Ovary (tissue), 10 donors: ENCODE results near the gene TBC1D3. TPM values are rescaled to one million over a fixed set of nuclear protein-coding genes. Genes with fewer than 3 reads are reported as not detected.
"Not testable (repeated sequence)": the region's sequence is repeated elsewhere in the genome, so short reads cannot be mapped to it uniquely, and the experiment has no call there.

ENCODE experiments used
- DNase-seq, 5 donors: peaks; one replicate each; pipeline ENCODE4 v3.0.0-alpha.2; 2019 to 2020
- H3K27ac ChIP-seq, 2 donors: fragments of 200-600 bp; one replicate each; pipeline versions ENCODE4 v1.5.1 to v1.8.0; 2019 to 2022
- H3K27me3 ChIP-seq: fragments of 200-600 bp; one replicate; pipeline ENCODE4 v1.8.0; 2022
- H3K36me3 ChIP-seq: fragments of 200-600 bp; sonication (generic); one replicate; pipeline ENCODE4 v1.5.1; 2019
- H3K4me1 ChIP-seq: one replicate; pipeline ENCODE4 v1.8.1; 2013; ENCODE audit warnings: mild to moderate bottlenecking, moderate library complexity; ENCODE audit not compliant: insufficient read depth
- H3K4me3 ChIP-seq: fragments of 200-600 bp; sonication (generic); one replicate; pipeline ENCODE4 v1.5.1; 2017
- H3K9me3 ChIP-seq, 2 donors: fragments of 200-600 bp in 1 of 2; sonication (generic) in 1 of 2; one replicate each; pipeline versions ENCODE4 v1.5.1 to v1.8.1; 2013 to 2019; ENCODE audit warnings: mild to moderate bottlenecking in 1 of 2, moderate library complexity in 1 of 2
- WGBS, 3 donors: extraction: QIAGEN DNeasy Blood & Tissue Kit in 1 of 3; methylation state at CpG; one replicate each; pipeline versions ENCODE4 v1.1.5 to v1.1.7; 2013 to 2017; 5-methylcytosine and 5-hydroxymethylcytosine counted together
- intact Hi-C, 4 donors: fragments of 100-400 bp; cut with DNase I; formaldehyde crosslinking; loops; one replicate each; pipeline versions ENCODE4 v1.11.0 to v1.15.1; 2022 to 2023
- long read RNA-seq, 3 donors: library from polyadenylated mRNA in 2 of 3; unstranded in 2 of 3; transcript quantifications; one replicate each; pipeline ENCODE4 v2.0.0 and lab custom pipeline, GENCODE V29; 2021 to 2026
- polyA plus RNA-seq, 2 donors: library from polyadenylated mRNA; stranded (reverse); fragments of 200-250 nt in 1 of 2; fragments of 350-450 nt in 1 of 2; fragmentation: Illumina TruSeq in 1 of 2; extraction: RNeasy Lipid Tissue Mini Kit (QIAGEN cat#74804) in 1 of 2; gene quantifications; one replicate each; pipeline ENCODE4 v1.2.3, GENCODE V29; 2013 to 2014
- small RNA-seq: library from RNA; depleted of rRNA; stranded (forward); fragments of <200 nt; gene quantifications from one replicate; pipeline ENCODE3, GENCODE V24; 2016
- total RNA-seq, 7 donors: library from RNA; depleted of rRNA in 2 of 7; stranded (reverse); fragments of >200 nt in 2 of 7; fragmentation: NEBNext Ultra II Directional in 3 of 7; extraction: Animal tissue kit (Norgen Biotek cat#: 25700) in 3 of 7; gene quantifications; one replicate each; pipeline versions ENCODE4 v1.1.0 to v1.2.4, GENCODE V29; 2016 to 2023
- donor health status: DM: no; HTN: no; CAD: no; lungs with moderate emphysema.
- donor health status: DM: no; HTN: no; CAD: no.
- donor health status: Bipolar disorder and iron deficiency.
- donor health status: DM: yes; HTN: yes; CAD: no.
- donor health status: DM: no; HTN: no; CAD: no.
- donor health status: DM: yes; HTN: yes; CAD: no.

Gene TBC1D3
- total RNA-seq, result not detected
- polyA plus RNA-seq, result not detected
- long read RNA-seq, donor 1, partial matches to known transcripts, result 0 of 1 reads
- long read RNA-seq, donor 1, other reads (novel, unspliced or antisense), result 1 of 1 reads
- long read RNA-seq, donor 2, result 0 reads
- long read RNA-seq, donor 3, partial matches to known transcripts, result 3 of 34 reads
- long read RNA-seq, donor 3, other reads (novel, unspliced or antisense), result 31 of 34 reads

DNA sequence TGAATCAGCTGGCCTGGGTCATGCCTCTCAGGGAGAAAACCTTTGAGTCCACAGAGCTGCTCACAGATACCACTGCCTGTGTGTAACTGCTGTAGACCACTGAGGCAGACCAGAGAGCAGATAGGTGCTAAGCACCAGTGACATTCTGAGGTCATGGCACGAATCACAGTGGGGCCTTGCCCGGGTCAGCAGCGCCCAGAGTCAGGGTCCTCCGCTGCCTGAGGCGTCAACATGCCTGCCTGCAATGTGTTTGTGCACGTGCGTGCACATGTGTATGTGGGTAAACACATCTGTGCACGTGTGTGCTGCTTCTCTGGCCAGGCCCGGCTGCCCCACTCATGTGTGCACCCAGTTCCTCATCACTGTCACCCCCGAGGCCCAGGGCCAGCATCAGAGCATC, at the start of gene TBC1D3:
TSS of gene TBC1D3 (minus strand) at position 101 of the 400 bp plus-strand sequence. CDS start 1,526 bp downstream, outside the sequence.
- H3K9me3 ChIP-seq, intact Hi-C loops: not testable (repeated sequence)
- WGBS, 3 donors, result no CpG with 5 or more reads among the region's 10 CpGs

DNA sequence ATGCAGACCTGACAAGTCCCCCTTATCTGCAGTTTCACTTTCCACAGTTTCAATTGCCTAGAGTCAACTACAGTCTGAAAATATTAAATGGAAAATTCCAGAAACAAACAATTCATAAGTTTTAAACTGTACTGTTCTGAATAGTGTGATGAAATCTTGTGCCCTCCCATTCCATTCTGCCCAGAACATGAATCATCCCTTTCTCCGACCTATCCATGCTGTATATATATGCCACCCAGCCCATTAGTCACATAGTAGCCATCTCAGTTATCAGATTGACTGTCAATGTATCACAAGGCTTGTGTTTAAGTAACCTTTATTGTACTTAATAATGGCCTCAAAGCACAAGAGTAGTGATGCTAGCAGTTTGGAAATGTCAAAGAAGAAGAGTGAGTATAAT, 40.4 kb upstream of the TBC1D3 start:
- DNase-seq, H3K4me1 ChIP-seq, H3K27ac ChIP-seq, H3K27me3 ChIP-seq, intact Hi-C loops, H3K9me3 ChIP-seq, H3K36me3 ChIP-seq, H3K4me3 ChIP-seq: not testable (repeated sequence)
- WGBS, 3 donors, result no CpG with 5 or more reads among the region's 1 CpG

More for the DNA sequence above, at the start of gene TBC1D3:
- not testable (repeated sequence) for H3K4me3 ChIP-seq, H3K36me3 ChIP-seq, DNase-seq, H3K27ac ChIP-seq, H3K27me3 ChIP-seq, H3K4me1 ChIP-seq

DNA sequence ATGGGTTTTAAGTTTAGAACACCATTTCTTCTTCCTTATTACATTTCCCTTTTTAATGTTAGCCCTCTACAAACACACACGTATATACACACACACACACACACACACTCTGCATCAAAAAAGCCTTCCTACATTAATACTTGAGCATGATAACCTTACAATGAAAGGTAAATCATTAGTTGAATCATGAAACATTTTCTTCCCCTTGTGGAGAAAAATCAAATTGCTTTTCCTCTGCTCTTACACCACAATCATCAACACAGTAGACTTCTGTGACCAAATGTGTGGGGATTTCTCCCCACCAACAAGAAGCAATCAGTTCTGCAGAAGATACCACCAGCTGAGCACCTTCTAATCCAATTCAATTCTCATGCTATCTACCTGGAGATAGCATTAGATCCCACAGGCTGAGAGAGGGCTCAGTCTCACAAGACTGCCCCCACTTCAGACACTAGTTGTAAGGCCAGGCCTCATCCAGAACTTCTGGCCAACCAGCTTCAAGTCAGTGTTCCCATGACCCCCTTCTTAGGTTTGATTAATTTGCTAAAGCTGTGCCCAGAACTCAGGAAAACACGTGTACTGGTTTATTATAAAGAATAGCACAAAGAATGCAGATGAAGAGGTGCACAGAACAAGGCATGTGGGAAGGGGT, 33.6 kb upstream of the TBC1D3 start:
- DNase-seq, H3K4me3 ChIP-seq, H3K27me3 ChIP-seq, intact Hi-C loops, H3K4me1 ChIP-seq, H3K9me3 ChIP-seq, H3K36me3 ChIP-seq, H3K27ac ChIP-seq: not testable (repeated sequence)
- WGBS, 3 donors, result no CpG with 5 or more reads among the region's 2 CpGs

DNA sequence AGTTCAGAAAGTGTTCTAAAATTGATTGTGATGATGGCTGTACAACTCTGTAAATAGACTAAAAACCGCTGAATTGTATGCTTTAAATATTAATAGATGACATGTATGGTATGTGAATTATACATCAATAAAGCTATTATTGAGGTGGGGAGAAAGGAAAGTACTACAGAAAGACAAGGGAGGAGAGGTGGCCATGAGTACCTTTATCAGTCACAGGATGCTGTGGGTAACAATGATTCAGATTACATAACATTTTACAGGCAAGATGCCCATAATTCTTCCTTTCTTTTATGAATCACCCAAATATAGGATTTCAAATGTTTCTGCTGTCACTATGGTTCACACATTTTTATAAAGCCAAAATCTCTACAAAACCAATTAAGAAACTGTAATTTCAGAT, 28.5 kb upstream of the TBC1D3 start:
- H3K27me3 ChIP-seq, H3K4me1 ChIP-seq, intact Hi-C loops, H3K9me3 ChIP-seq, H3K4me3 ChIP-seq, H3K27ac ChIP-seq, DNase-seq, H3K36me3 ChIP-seq: not testable (repeated sequence)
- WGBS, 3 donors, result no CpG with 5 or more reads among the region's 1 CpG

DNA sequence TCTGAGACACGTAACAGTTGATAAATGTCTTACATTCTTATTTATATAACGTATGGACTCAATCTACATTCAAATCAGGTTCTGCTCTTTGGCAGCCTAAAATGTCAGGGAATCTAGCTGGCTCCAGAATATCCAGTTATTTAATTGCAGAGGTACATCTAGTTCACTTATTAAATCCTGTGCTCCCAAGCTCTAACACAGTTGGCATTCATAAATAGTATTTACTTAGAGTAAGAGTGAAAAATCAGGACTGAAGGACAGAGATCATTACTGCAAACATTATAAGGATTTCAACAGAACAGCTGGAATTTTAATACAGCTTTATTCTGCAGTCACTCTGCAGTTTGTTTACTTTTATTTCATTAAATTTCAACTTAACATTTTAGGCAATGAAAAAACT, 7.9 kb upstream of the TBC1D3 start:
- H3K27me3 ChIP-seq, H3K36me3 ChIP-seq, H3K27ac ChIP-seq, H3K4me3 ChIP-seq, H3K4me1 ChIP-seq, H3K9me3 ChIP-seq, DNase-seq, intact Hi-C loops: not testable (repeated sequence)
- no CpG with 5 or more reads among the region's 2 CpGs for WGBS, 3 donors

DNA sequence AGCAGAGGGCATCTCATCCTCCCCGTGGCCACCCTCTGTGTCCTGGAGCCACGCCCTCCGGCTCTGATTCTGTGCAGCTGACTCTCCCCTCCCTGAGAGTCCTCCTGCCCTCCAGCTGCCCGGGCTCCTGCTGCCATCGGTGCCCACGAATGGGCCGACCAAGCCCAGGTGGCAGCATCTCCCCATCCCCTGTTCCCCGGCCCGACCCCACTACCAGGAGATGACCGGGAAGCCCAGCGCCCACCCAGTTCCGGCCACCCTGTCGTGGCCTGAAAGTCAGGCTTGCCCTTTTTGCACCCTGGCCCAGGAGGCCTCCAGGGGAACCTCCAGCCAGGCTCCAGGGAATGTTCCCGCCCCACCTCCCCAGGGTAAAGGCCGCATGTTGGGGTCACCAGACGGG, 57.5 kb downstream of the TBC1D3 start:
- H3K27ac ChIP-seq, H3K4me3 ChIP-seq, H3K4me1 ChIP-seq, H3K36me3 ChIP-seq, H3K27me3 ChIP-seq, H3K9me3 ChIP-seq, intact Hi-C loops: not testable (repeated sequence)
- WGBS, 3 donors, result 84 to 96% methylated on average over 9 to 10 of the region's 16 CpGs; no CpG with 5 or more reads in 1 of the 3 donors
- DNase-seq, result peak in 2 of 5 donors; percentile 6 to 19

Small RNA genes within 50 kb of the gene (small RNA-seq; reads per million reads assigned to genes)
- gene RF00019 (not detected), gene RNA5SP526 (not detected)

Other genes starting within 250 kb of the TBC1D3 start
- gene TBC1D3L, start 203.5 kb downstream of the TBC1D3 start, total RNA-seq, result 10 to 100 TPM in 4 of 7 donors, 1 to 10 TPM in 3; 6.7 to 18.1 (median 10.7) TPM
- 1 to 10 TPM; 4.2 to 9.2 TPM for gene TBC1D3L, start 203.5 kb downstream of the TBC1D3 start, polyA plus RNA-seq
- gene TBC1D3D, start 188.6 kb downstream of the TBC1D3 start, total RNA-seq, result under 1 TPM in 3 of 7 donors, not detected in 4; 0.33 to 0.91 (median 0.59) TPM
- 1 to 10 TPM in 1 of 2 donors, under 1 TPM in 1; 0.33 to 2.2 TPM for gene TBC1D3D, start 188.6 kb downstream of the TBC1D3 start, polyA plus RNA-seq
- gene TBC1D3C, start 123.9 kb downstream of the TBC1D3 start, total RNA-seq, result not detected
- not detected for gene TBC1D3C, start 123.9 kb downstream of the TBC1D3 start, polyA plus RNA-seq
- not detected for gene TBC1D3E, start 64.6 kb downstream of the TBC1D3 start, total RNA-seq
- gene TBC1D3E, start 64.6 kb downstream of the TBC1D3 start, polyA plus RNA-seq, result not detected
- gene MRPL45, start 104.6 kb upstream of the TBC1D3 start, total RNA-seq, result 10 to 100 TPM; 24.5 to 40.8 (median 33.8) TPM
- 10 to 100 TPM; 40.6 to 74.5 TPM for gene MRPL45, start 104.6 kb upstream of the TBC1D3 start, polyA plus RNA-seq
- under 1 TPM in 6 of 7 donors, not detected in 1; 0.05 to 0.15 (median 0.12) TPM for gene GPR179, start 151.4 kb upstream of the TBC1D3 start, total RNA-seq
- under 1 TPM; 0.02 to 0.08 TPM for gene GPR179, start 151.4 kb upstream of the TBC1D3 start, polyA plus RNA-seq
- 10 to 100 TPM; 12.8 to 23.8 (median 21.1) TPM for gene SOCS7, start 159.3 kb upstream of the TBC1D3 start, total RNA-seq
- 10 to 100 TPM in 1 of 2 donors, 1 to 10 TPM in 1; 8.9 to 11.2 TPM for gene SOCS7, start 159.3 kb upstream of the TBC1D3 start, polyA plus RNA-seq
- gene ARHGAP23, start 235.9 kb upstream of the TBC1D3 start, total RNA-seq, result 10 to 100 TPM; 13.7 to 76.4 (median 48.9) TPM
- gene ARHGAP23, start 235.9 kb upstream of the TBC1D3 start, polyA plus RNA-seq, result 10 to 100 TPM; 23.5 to 25.8 TPM